GM19023 (cell line): ENCODE data around the gene VPS54.
A peak's percentile ranks its signal among the peaks of the same experiment; 100 is the strongest.
"Not testable (repeated sequence)": the region's sequence is repeated elsewhere in the genome, so short reads cannot be mapped to it uniquely, and the experiment has no call there.

Experiments
- ATAC-seq: cut with Tn5 transposase; IDR thresholded peaks from one replicate; pipeline ENCODE4 v1.9.1; 2021; ENCODE audit warnings: mild to moderate bottlenecking, moderate library complexity; ENCODE audit not compliant: unreplicated experiment

VPS54 gene

DNA sequence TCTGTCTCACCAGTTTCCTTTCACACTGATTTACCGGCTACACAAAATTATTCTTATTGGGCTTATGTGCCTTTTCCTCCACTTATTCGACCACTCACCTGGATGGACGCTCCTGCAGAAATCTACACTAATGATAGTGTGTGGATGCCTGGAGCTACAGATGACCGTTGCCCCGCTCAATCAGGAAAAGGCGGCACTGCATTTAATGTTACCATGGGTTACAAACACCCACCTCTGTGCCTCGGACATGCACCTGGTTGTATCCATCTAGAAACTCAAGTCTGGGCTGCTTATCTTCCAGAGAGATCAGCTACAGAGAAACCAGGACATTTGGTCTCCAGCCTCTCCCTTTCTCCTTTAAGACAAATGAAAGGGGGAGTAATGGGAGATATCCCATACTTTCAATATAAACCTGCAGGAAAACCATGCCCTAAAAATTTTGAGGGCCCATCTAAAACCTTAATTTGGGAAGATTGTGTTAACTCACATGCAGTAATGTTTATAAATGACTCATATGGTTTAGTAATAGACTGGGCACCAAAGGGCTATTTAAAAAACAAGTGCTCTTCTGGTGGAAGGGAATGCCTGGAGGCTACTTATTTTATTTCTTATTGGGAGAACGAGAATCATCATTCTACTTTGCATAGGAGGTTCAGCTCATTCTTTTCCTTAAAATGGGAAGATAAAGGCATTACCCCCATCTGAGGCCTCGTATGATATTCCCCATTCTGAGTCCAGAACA, 24.7 kb downstream of the VPS54 start:
- ATAC-seq, result not testable (repeated sequence)

DNA sequence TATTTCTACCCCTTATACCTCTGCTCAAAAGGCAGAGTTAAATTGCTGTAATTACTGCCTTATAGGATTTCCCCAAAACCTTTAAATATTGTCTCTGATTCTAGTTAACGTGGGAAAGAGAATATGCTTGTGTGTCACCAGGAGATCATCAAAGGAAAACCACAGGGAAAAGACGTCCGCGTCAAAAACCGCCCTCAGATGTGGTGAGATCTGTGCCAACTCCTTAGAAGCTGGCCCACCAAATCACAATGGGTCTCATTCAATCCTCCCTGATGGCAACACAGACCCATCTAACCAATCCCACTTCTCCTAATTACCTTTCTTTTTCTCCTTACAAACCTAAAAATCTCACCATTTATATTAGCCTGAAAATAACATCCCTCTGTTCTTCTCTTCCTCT, 25.4 kb downstream of the VPS54 start:
- ATAC-seq, result no peak

DNA sequence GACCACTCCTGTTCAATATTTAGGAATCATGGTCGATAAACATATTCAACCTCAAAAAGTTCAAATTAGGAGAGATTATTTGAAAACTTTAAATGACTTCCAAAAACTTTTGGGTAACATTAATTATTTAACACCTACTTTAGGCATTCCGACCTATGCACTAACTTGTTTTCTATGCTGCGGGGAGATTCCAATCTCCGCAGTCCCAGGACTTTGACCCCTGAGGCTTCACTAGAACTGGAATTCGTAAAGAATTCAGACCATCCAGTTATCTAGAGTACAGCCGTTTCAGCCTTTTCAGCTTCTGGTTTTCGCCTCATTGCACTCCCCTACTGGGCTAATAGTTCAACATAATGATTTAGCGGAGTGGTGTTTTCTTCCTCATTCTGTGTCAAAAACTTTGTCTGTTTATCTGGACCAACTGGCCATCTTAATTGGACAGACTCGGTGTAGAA, 26.1 kb downstream of the VPS54 start:
- ATAC-seq, result not testable (repeated sequence)

DNA sequence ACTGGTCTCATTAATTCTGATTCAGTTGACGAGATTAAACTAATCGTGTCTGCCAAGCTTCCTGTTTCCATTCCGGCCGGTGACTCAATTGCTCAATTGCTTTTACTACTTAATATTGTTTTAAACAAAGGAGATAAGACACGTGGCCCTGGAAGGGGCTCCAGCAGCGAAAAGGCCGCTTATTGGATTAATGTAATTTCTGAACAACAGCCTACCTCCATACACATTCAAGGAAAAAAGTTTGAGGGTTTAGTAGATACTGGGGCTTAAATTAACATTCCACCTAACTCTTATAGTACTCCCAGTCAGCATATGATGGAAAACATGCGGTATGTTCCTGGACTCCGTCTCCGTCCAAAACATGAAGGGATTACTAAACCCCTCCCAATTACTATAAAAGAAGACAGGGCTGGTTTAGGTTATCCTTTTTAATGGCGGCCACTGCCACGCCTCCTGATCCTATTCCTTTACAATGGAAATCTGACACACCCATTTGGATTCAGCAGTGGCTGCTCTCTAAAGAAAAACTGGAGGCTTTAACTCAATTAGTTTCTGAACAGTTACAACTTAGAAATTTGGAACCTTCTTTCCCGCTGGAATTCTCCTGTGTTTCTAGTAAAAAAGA, 27.1 kb downstream of the VPS54 start:
- ATAC-seq, result no peak

DNA sequence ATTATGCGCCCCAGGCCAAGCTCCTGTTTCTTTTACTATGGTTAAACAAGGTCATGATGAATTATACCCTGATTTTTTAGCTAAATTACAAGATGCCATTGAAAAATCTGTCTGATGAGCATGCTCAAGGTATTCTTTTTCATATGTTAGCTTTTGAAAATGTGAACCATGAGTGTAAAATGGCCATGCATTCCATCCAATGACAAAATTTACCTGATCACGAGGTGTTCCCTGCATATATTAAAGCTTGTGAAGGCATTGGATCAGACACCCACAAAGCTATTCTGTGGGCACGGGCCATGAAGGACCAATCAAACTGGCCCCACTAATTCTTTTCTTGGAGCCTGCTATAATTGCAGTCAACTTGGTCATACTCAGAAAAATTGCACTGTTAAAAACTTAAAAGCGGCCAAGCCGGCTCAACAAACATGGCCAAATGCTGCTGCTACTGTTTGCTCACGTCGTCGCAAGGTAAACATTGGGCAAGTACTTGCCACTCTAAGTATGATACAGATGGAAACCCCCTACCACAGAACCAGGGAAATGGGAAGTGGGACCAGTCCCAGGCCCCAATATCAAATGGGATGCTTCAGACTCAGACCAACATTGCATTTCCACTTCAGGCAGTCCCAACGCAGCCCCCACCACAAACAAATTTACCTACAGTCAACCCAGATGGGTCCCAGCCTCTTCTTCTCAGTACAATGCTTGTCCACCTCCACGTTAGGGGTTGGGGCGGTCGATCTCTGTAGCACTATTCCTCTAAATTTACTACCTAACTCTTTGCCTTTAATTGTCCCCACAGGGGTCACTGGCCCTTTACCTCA, 27.8 kb downstream of the VPS54 start:
- not testable (repeated sequence) for ATAC-seq

DNA sequence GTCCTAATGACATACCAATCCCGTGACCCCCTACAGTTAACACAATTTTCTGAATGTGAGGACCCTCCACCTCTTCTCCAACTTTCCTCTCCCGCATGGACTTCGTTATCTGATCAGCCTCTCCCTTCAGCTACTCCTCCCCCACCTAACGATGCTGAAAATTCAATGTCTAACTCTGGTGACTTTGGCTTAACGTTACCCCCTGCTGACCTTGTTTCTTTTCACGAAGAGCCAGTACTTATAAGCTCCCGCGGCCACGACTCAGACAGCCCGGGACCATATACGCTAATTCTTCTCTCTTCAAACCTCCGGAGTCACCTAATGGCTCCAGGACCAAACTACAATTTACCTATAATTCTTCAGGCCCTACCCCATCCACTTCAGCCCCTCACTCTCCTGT, 29.2 kb downstream of the VPS54 start:
- ATAC-seq, result no peak

DNA sequence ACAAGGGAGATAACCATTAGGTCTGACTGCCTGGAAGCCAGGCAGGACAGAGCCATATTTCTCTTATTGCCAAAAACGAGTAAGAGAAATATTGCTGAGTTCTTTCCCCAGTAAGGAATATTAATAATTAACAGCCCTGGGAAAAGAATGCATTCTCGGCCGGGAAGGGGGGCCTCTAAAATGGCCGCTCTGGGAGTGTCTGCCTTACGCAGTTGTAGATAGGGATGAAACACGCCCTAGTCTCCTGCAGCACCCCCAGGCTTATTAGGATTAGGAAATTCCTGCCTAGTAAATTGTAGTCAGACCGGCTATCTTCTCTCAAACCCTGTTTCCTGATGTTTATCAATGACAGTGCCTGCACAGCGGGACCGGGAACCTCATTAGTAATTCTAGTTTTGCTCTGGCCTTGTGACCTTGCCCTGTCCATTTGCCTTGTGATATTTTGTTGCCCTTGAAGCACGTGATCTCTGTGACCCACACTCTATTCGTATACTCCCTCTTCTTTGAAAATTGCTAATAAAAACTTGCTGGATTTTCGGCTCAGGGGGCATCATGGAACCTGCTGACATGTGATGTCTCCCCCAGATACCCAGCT, 30.3 kb downstream of the VPS54 start:
- ATAC-seq, result not testable (repeated sequence)

DNA sequence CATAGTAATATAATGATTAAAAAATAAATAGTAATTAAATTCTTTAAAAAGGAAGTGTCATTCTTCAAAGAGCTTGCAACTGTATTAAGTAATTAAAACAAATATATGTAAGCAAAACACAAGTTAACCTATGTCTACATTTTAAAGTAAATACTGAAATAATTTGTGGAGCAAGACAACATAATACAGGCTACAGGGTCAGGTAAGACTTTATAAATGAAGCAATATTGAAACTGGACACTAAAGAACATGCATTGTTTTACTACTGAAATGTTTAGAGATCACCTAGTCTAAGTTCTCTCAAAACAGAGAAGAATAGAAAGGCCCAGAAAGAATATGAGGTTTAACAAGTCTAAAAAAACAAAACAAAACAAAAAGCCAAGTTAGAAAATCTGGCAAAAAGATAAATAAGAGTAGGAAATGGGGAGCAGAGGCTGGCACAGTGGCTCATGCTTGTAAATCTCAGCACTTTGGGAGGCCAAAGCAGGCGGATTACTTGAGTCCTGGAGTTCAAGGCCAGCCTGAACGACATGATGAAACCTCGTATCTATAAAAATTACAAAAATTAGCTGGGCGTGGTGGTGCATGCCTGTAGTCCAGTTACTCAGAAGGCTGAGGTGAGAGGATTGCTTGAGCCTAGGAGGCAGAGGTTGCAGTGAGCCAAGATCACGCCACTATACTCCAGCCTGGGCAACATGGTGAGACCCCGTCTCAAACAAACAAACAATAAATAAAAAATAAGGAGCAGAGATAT, 34.4 kb downstream of the VPS54 start:
- ATAC-seq, result no peak

DNA sequence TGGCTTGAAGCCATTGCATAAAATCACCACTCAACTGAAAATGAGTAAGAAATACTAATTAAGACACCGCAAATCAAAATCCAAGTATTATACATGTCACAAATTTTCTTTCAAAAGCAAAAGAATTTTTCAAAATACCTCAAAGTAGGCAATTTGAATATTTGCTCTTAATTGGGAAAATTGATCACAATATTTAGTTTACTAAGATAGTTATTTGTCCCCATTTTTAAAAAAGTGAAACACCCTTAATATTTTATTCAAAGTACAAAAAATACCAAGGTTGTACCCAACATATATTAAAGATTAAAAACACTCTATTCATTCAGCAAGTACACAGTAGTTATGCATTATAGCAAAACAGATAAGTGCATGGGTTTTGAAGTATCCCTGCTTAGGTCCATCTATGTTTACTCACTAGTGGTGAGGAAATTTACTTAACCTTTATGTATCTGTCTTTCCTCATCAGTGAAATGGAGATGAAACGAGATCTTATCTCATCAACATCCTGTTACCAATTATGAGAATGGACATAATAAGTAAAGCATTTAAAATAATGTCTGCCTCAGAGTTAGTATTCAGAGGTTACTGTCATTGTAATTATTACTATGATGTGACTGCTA, 35.1 kb downstream of the VPS54 start:
- no peak for ATAC-seq

DNA sequence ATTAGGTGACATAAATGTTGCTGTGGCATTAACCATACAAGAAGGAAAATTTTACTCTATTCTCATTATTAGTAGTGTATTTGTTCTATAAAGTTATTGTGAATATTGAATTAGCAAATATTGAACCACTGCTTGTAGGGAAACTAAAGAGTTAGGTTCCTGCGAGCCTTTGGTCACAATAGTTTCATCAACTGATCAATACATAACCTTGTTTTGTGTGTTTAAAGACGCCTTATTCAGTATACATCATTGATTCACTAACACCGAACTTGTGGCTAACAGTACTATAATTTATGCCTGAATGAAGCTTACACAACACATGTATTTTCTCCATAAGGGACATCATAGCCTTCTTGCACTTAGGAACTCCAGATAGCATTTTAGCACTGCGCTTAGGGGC, 36.9 kb downstream of the VPS54 start:
- ATAC-seq, result no peak

DNA sequence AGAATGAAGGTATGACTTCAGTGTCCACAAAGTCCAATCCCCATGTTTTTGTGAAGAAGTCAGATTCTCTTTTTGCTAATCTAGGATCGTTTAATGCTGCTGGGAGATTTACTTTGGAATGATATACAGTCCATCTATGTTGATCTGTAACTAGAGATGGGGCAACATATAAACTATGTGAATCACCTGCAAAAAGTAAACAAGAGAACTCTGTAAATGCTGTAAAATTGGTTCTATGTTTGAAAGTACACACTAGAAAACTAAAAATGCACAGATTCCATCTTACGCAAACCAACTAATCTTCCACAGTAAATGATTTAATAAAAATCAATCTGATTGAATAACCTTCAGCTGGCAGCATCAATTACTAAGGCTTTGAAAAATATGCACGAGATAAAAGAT, 37.5 kb downstream of the VPS54 start:
- no peak for ATAC-seq

DNA sequence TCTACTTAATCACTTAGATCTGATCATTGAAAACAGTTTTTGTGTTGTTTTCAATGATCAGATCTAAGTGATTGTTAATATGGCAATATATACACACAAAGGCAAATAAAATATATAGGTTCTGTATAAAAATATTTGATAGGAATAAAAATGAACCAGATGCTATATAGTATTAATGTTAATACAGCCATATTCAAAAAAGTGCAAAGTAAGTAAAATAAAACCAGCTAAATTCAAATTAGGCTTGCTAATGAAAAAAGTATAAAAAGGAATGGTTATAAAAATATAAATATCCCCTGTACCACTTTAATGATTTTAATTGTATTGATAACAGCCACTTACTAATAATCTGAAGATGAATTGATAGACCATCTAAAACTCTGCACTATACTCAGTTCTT, 38.4 kb downstream of the VPS54 start:
- no peak for ATAC-seq

DNA sequence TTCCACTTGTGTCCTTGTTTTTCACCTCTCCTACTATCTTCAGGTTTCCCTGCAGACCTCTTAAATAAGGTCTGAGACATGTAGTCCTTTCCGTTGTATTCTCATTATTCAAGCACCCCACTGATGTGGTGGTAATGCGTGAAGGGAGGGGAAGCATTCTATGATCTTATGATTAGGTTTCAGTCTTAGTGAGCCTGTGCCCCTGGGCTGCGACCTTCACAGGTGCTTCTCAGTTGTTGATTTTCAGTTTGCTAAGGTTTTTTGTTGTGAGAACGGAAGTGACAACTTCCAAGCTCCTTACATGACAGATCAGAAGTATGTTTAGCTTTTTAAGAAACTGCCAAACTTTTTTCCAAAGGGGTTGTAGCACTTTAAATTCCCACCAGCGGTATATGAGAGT, 41.3 kb downstream of the VPS54 start:
- ATAC-seq, result peak; percentile 93

DNA sequence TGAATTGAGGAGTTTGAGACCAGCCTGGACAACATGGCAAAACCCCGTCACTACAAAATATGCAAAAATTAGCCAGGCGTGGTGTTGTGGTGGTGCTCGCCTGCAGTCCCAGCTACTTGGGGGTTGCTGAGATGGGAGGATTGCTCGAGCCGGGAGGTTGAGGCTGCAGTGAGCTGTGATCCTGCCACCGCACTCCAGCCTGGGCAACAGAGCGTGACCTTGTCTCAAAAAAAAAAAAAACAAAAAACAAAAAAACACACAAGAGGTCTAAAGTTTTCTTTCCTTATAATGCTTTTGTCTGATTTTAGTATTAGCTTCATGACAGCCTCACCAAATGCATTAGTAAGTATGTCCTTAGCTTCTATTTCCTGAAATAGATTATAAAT, 43.1 kb downstream of the VPS54 start:
- no peak for ATAC-seq

DNA sequence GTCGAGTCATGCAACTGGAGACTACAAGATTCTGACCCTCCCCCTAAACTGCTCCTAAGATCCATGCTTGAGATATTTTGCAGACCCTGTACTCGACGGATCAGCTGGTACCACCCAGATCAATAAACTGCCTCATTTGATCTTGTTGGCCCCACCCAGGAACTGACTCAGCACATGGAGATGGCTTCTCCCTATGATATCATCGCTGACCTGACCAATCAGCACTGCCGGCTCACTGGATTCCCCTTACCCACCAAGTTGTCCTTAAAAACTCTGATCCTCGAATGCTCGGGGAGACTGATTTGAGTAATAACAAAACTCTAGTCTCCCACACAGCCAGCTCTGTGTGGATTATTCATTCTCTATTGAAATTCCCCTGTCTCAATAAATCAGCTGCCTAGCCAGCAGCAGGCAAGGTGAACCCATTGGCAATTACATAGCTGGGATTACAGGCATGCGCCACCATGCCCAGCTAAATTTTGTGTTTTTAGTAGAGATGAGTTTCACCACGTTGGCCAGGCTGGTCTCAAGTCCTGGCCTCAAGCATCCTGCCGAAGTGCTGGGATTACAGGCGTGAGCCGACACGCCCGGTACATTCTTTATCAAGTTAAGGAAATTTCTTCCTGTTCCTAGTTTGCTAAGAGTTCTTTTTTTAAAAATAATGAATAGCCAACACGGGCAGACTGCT, 43.6 kb downstream of the VPS54 start:
- ATAC-seq, result no peak

DNA sequence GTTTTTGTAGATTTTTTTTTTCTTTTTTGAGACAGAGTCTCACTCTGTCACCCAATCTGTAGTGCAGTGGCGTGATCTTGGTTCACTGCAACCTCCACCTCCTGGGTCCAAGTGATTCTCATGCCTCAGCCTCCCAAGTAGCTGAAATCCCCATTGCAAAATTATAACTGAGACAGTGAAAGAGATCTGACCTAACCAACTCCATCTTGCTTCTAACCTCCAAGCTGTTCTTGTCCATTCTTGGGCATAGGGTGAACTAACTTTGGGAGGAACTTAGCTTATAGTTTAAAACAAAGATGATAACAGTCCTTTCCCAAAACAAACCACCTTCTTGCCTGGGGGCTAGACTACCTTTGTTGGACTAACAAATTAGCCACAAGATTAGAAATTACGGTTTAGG, 44.2 kb downstream of the VPS54 start:
- ATAC-seq, result not testable (repeated sequence)

DNA sequence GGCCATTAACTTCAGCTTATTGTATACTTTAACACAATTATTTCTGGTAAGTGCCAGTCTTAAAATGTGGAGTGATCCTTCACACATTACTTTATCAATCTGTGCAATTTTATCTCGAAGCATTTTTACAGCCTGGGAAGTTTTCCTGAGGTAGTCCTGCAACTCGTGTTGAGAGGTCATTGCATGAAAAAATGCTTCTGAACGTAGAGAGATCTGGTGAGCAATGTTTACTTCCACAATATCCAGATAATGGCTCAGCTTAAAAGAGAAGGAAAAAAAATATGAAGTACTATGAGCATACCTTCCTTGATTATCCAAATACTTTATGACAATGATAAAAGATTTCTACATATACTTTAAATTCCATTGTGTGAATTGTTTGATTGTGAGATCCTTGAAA, 57.0 kb downstream of the VPS54 start:
- no peak for ATAC-seq

DNA sequence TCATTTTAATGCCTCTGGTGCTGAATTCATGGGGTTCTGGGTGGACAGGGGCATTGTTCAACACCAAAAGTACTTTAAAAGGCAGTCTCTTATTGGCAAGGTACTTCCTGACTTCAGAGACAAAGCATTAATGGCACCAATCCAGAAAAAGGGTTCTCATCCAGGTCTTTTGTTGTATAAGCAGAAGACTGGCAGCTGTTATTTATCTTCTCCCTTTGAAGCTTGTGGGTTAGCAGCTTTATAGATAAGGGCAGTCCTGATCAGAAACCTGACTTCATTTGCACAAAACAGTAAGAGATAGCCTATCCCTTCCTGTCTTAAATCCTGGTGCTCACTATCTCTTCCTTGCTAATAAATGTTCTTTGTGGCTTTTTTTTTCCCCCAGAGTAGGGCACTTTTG, 68.8 kb downstream of the VPS54 start:
- no peak for ATAC-seq

DNA sequence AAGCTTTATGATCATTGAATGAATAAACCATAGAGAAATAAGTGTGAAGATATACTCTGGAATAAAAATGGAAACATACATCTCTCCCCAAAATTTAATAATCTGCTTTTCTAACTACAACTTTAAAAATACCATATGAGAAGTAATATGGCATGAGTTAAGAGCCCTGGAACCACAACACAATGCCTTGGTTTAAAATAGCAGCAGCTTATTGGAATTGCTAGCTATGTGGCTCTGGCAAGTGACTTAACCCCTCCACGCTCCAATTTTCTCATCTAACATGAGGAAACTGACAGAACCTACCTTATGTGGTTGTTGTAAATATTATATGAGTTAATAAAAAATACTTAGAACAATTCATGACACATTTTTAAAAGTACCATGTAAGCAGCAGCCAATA, 76.4 kb downstream of the VPS54 start:
- no peak for ATAC-seq

DNA sequence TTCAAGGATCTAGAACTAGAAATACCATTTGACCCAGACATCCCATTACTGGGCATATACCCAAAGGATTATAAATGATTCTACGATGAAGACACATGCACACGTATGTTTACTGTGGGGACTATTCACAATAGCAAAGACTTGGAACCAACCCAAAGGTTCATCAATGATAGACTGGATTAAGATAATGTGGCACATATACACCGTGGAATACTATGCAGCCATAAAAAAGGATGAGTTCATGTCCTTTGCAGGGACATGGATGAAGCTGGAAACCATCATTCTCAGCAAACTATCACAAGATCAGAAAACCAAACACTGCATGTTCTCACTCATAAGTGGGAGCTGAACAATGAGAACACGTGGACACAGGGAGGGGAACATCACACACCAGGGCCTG, 87.1 kb downstream of the VPS54 start:
- not testable (repeated sequence) for ATAC-seq
